ENCODE data around the gene TMEM175. TPM values are rescaled to one million over a fixed set of nuclear protein-coding genes. Genes with fewer than 3 reads are reported as not detected.

Gene TMEM175
- polyA plus RNA-seq, 1 donor (not counting 4 experiments of a cell fraction or from before 2014, with no cell fraction given): 23.2 TPM

GRCh38 chr4:911221-911751, 21.0 kb upstream of the TMEM175 start:
- Histone ChIP-seq H3K79me2 (ENCODE audit: control insufficient read depth, insufficient read depth, low read length) (peaks cover 51% of the 10 kb centered on the region), H2AFZ (ENCODE audit: control insufficient read depth, low read length) (no peak overlapping the region), H4K20me1 (ENCODE audit: control insufficient read depth, extremely low read depth, insufficient read depth, low read length) (no peaks in the 10 kb centered on the region), H3K27ac (ENCODE audit: control insufficient read depth, insufficient read depth, low read length) (no peak overlapping the region), H3K27me3 (ENCODE audit: control insufficient read depth, extremely low read depth, insufficient read depth, low read length) (no peaks in the 10 kb centered on the region), H3K9ac (ENCODE audit: control insufficient read depth, extremely low read depth, insufficient read depth, low read length) (no peak overlapping the region), H3K36me3 (ENCODE audit: control insufficient read depth in 2 of 2, extremely low read depth in 1 of 2, insufficient read depth in 2 of 2, low read length in 2 of 2) (peaks cover 0 to 20% of the 10 kb centered on the region in 2 experiments), H3K9me3 (ENCODE audit: control insufficient read depth, low read depth, low read length) (no peaks in the 10 kb centered on the region), H3K9me1 (ENCODE audit: control insufficient read depth, extremely low read depth, insufficient read depth, low read length) (no peaks in the 10 kb centered on the region), H3K4me1 (ENCODE audit: control insufficient read depth, extremely low read depth, insufficient read depth, low read length) (no peaks in the 10 kb centered on the region), H3K4me3 (ENCODE audit: control insufficient read depth in 2 of 3, extremely low read depth in 1 of 3, insufficient read depth in 2 of 3, low read depth in 1 of 3, low read length in 3 of 3) (no peak overlapping the region), H3K4me2 (ENCODE audit: control insufficient read depth, extremely low read depth, insufficient read depth, low read depth, low read length) (no peak overlapping the region)
- DNase-seq (ENCODE audit: low read depth, low spot score): no peak
- dilution Hi-C loops (cut with MboI; ENCODE audit: extremely low pct_ligation_motif_present, low sequenced_read_pairs): no loop called here
- no peak for FAIRE-seq
- TF ChIP-seq EZH2 (IDR thresholded peaks at IDR 0.05; ENCODE audit: low read length): no peak
- TF ChIP-seq, protein P1, sequence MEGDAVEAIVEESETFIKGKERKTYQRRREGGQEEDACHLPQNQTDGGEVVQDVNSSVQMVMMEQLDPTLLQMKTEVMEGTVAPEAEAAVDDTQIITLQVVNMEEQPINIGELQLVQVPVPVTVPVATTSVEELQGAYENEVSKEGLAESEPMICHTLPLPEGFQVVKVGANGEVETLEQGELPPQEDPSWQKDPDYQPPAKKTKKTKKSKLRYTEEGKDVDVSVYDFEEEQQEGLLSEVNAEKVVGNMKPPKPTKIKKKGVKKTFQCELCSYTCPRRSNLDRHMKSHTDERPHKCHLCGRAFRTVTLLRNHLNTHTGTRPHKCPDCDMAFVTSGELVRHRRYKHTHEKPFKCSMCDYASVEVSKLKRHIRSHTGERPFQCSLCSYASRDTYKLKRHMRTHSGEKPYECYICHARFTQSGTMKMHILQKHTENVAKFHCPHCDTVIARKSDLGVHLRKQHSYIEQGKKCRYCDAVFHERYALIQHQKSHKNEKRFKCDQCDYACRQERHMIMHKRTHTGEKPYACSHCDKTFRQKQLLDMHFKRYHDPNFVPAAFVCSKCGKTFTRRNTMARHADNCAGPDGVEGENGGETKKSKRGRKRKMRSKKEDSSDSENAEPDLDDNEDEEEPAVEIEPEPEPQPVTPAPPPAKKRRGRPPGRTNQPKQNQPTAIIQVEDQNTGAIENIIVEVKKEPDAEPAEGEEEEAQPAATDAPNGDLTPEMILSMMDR (optimal IDR thresholded peaks at IDR 0.05 in 1 of 3, IDR thresholded peaks at IDR 0.05 in 1 of 3, conservative IDR thresholded peaks at IDR 0.05 in 1 of 3; ENCODE audit: extremely low read depth in 1 of 3, insufficient read depth in 2 of 3, low read length in 3 of 3): no peak

GRCh38 chr4:911871-912490, 20.3 kb upstream of the TMEM175 start:
- H3K4me3 ChIP-seq (ENCODE audit: control insufficient read depth in 2 of 3, extremely low read depth in 1 of 3, insufficient read depth in 2 of 3, low read depth in 1 of 3, low read length in 3 of 3): no peak overlapping the region
- H3K9me1 ChIP-seq (ENCODE audit: control insufficient read depth, extremely low read depth, insufficient read depth, low read length): no peaks in the 10 kb centered on the region
- no peaks in the 10 kb centered on the region for H3K4me1 ChIP-seq (ENCODE audit: control insufficient read depth, extremely low read depth, insufficient read depth, low read length)
- peaks cover 51% of the 10 kb centered on the region for H3K79me2 ChIP-seq (ENCODE audit: control insufficient read depth, insufficient read depth, low read length)
- H3K27ac ChIP-seq (ENCODE audit: control insufficient read depth, insufficient read depth, low read length): no peak overlapping the region
- dilution Hi-C loops (cut with MboI; ENCODE audit: extremely low pct_ligation_motif_present, low sequenced_read_pairs): no loop called here
- TF ChIP-seq EZH2 (IDR thresholded peaks at IDR 0.05; ENCODE audit: low read length): no peak
- TF ChIP-seq, protein P1 (optimal IDR thresholded peaks at IDR 0.05 in 1 of 3, IDR thresholded peaks at IDR 0.05 in 1 of 3, conservative IDR thresholded peaks at IDR 0.05 in 1 of 3; ENCODE audit: extremely low read depth in 1 of 3, insufficient read depth in 2 of 3, low read length in 3 of 3): no peak
- H3K27me3 ChIP-seq (ENCODE audit: control insufficient read depth, extremely low read depth, insufficient read depth, low read length): no peaks in the 10 kb centered on the region
- peaks cover 0 to 20% of the 10 kb centered on the region in 2 experiments for H3K36me3 ChIP-seq (ENCODE audit: control insufficient read depth in 2 of 2, extremely low read depth in 1 of 2, insufficient read depth in 2 of 2, low read length in 2 of 2)
- peaks cover 3% of the 10 kb centered on the region for H4K20me1 ChIP-seq (ENCODE audit: control insufficient read depth, extremely low read depth, insufficient read depth, low read length)
- no peak overlapping the region for H2AFZ ChIP-seq (ENCODE audit: control insufficient read depth, low read length)
- no peaks in the 10 kb centered on the region for H3K9me3 ChIP-seq (ENCODE audit: control insufficient read depth, low read depth, low read length)
- no peak for FAIRE-seq
- no peak overlapping the region for H3K4me2 ChIP-seq (ENCODE audit: control insufficient read depth, extremely low read depth, insufficient read depth, low read depth, low read length)
- no peak for DNase-seq (ENCODE audit: low read depth, low spot score)
- H3K9ac ChIP-seq (ENCODE audit: control insufficient read depth, extremely low read depth, insufficient read depth, low read length): no peak overlapping the region
